Lower leg skin (tissue), 4 donors: ENCODE data around the gene GNAI2. TPM values are rescaled to one million over a fixed set of nuclear protein-coding genes. Genes with fewer than 3 reads are reported as not detected.
A peak's percentile ranks its signal among the peaks of the same experiment; 100 is the strongest.

Source experiments
- DNase-seq, 2 donors: peaks; one replicate each; pipeline ENCODE4 v3.0.0-alpha.2; 2019; ENCODE audit warnings: low spot score in 2 of 2
- H3K4me3 ChIP-seq: fragments of 200-600 bp; sonication (generic); 2 replicates; pipeline ENCODE4 v1.5.1; 2017; ENCODE audit warnings: mild to moderate bottlenecking, low read depth; ENCODE audit not compliant: poor library complexity, severe bottlenecking
- CTCF ChIP-seq, 3 donors: fragments of 450-650 bp; IDR thresholded peaks; one replicate each; pipeline ENCODE4 v1.5.1; 2016; ENCODE audit warnings: antibody characterized with exemption in 3 of 3, mild to moderate bottlenecking in 3 of 3, moderate library complexity in 2 of 3
- POLR2A ChIP-seq, 2 donors: fragments of 450-650 bp; IDR thresholded peaks; one replicate each; pipeline ENCODE4 v1.6.1; 2016 to 2017; ENCODE audit warnings: antibody characterized with exemption in 2 of 2, mild to moderate bottlenecking in 1 of 2, moderate library complexity in 1 of 2
- WGBS, 2 donors: methylation state at CpG; one replicate each; pipeline ENCODE4 v1.1.5; 2018; 5-methylcytosine and 5-hydroxymethylcytosine counted together
- intact Hi-C: fragments of 100-400 bp; cut with DNase I; formaldehyde crosslinking; loops from one replicate; pipeline ENCODE4 v1.15.0; 2023; ENCODE audit warnings: low total_unique reads
- total RNA-seq, 4 donors: library from RNA; depleted of rRNA; stranded (reverse); fragments of >200 nt; gene quantifications; one replicate each; pipeline ENCODE4 v1.1.0, GENCODE V29; 2016

GNAI2 gene
- total RNA-seq, 4 donors from 2014 or later: 56.5 to 123 (median 74.8) TPM

GRCh38 chr3:50293079-50293801, 57.2 kb downstream of the GNAI2 start:
- DNase-seq: peak in 1 of 2 donors; percentile 88
- no peak overlapping the region for H3K4me3 ChIP-seq
- TF ChIP-seq CTCF (IDR thresholded peaks at IDR 0.05) (no peak), POLR2A (IDR thresholded peaks at IDR 0.05) (no peak)
- WGBS, 2 donors: 73 to 78% methylated on average over 10 to 12 of the region's 12 CpGs
- intact Hi-C loops: no loop called here

- H3K4me3 ChIP-seq: no peak overlapping the region
- intact Hi-C loops: no loop called here
- 83 to 89% methylated on average over 4 of the region's 4 CpGs for WGBS, 2 donors
- DNase-seq: no peak
- TF ChIP-seq CTCF (IDR thresholded peaks at IDR 0.05) (no peak), POLR2A (IDR thresholded peaks at IDR 0.05) (no peak)
These were observed 58.1 kb downstream of the GNAI2 start for GRCh38 chr3:50294089-50294488.

GRCh38 chr3:50294492-50295403, 58.7 kb downstream of the GNAI2 start:
- 92% methylated on average over 11 to 18 of the region's 22 CpGs for WGBS, 2 donors
- no peak for DNase-seq
- TF ChIP-seq POLR2A (IDR thresholded peaks at IDR 0.05): no peak
- no peak for TF ChIP-seq CTCF (IDR thresholded peaks at IDR 0.05)
- intact Hi-C loops: no loop called here
- H3K4me3 ChIP-seq: no peak overlapping the region

GRCh38 chr3:50295553-50296431, 59.8 kb downstream of the GNAI2 start:
- intact Hi-C loops: no loop called here
- no peak overlapping the region for H3K4me3 ChIP-seq
- 86 to 90% methylated on average over 8 of the region's 8 CpGs for WGBS, 2 donors
- DNase-seq: no peak
- TF ChIP-seq CTCF (IDR thresholded peaks at IDR 0.05) (no peak), POLR2A (IDR thresholded peaks at IDR 0.05) (no peak)

- DNase-seq: no peak
- TF ChIP-seq CTCF (IDR thresholded peaks at IDR 0.05) (no peak), POLR2A (IDR thresholded peaks at IDR 0.05) (no peak)
- 83 to 89% methylated on average over 7 to 15 of the region's 18 CpGs for WGBS, 2 donors
- intact Hi-C loops: no loop called here
- H3K4me3 ChIP-seq: no peak overlapping the region
These were observed 60.8 kb downstream of the GNAI2 start for GRCh38 chr3:50296721-50297383.
